HG02840 (cell line): ENCODE measurements around the gene RUNX1.
"Not testable (repeated sequence)": the region's sequence is repeated elsewhere in the genome, so short reads cannot be mapped to it uniquely, and the experiment has no call there.

Experiments used
- ATAC-seq: cut with Tn5 transposase; IDR thresholded peaks from one replicate; pipeline ENCODE4 v1.9.1; 2021; ENCODE audit warnings: mild to moderate bottlenecking, moderate library complexity, moderate number of reproducible peaks; ENCODE audit not compliant: unreplicated experiment, low FRiP score

Gene RUNX1

DNA sequence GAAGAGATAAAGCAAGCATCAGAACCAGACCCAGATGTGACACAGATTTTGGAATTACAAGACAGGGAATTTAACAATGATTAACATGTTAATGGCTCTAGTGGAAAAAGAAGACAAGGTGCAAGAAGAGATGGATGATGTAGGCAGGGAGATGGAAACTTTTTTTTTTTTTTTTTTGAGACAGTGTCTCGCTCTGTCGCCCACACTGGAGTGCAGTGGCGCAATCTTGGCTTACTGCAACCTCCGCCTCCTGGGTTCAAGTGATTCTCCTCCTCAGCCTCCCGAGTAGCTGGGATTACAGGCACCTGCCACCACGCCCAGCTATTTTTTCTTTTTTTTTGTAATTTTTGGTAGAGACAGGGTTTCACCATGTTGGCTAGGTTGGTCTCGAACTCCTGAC, 244.5 kb downstream of the RUNX1 start:
- ATAC-seq, result not testable (repeated sequence)

DNA sequence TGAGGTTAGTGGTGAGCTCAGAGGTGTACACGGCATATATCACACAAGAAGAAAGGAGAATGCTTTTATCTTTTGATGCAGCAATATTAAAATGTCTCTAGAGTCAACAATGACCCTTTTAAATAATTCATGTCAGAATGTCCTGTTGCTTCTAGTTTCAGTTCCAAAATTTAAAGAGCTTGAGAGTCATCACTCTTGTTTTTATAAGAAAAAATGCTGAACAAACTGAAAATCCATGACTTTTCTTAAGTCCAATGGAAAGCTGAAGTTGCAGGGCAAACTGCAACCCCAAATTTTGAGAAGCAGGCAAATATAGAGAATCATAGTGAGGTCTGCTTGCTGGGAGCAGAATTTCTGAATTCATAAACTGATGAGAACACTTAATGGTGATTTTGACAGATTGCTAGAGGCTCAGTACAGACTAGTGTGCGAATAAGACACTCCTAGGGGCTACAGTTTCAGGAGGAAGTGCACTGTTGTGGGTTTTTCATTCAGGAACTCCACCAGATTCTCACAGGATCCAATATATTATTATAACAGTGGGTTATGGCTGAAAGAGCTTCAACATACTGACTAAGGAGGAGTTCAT, 245.2 kb downstream of the RUNX1 start:
- no peak for ATAC-seq

DNA sequence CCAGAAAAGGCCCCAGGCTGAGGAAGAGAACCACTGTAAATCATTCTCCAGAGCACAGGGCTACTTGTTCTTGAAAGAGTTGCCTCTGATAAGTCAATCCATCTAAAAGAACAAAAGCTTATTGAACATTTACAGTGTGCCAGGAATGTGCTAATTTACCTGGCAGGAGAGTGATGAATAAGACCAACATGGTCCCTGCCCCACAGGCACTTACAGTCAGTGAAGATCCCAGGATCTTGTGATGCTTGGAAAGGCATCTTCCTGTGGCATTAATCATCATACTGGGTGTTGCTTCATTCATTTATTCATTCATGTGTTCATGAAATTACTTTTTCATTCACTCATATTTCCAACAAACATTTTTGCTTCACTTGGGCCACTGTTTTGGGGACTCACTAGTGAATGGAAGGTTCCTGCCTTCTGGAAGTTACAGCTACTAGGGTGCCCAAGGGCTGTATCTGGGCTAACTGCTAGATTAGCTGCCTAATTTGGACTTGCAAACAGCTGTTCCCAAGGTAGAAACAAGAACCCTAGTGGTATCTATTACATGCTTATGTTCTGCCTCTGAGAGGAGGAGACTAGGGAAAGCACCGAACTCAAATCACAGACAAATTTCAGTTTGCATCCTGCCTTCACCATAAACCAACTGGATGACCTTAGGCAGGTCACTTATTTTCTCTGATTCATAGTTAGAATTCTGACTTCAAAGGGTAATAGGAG, 246.8 kb downstream of the RUNX1 start:
- no peak for ATAC-seq

DNA sequence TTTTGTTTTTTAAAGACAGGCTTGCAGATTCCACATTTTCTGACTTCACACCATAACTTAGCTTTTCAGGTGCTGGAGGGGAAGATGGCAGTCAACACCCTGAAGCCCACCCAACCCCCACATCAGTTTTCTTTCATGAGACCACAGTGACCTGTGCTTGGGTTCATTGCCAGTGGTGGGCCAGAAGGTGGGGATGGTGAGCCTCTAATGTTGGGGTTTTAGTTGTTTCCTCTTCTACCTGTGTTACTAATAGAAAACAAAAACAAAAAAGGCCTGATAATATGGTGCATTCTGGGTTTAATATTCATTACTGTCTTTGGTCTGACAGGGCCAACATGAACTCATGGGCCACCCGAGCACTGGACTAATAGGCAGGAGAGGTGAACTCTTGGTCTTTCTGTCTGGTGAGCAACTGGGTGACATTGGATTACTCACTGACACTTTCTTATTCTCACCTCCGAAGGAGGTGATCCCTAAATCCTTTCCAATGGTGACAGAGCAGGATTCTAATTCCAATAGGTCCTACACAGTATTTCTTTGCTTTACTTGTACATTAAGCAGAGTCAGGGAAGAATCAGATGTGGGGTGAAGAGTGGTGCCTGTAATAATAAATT, 247.5 kb downstream of the RUNX1 start:
- no peak for ATAC-seq

DNA sequence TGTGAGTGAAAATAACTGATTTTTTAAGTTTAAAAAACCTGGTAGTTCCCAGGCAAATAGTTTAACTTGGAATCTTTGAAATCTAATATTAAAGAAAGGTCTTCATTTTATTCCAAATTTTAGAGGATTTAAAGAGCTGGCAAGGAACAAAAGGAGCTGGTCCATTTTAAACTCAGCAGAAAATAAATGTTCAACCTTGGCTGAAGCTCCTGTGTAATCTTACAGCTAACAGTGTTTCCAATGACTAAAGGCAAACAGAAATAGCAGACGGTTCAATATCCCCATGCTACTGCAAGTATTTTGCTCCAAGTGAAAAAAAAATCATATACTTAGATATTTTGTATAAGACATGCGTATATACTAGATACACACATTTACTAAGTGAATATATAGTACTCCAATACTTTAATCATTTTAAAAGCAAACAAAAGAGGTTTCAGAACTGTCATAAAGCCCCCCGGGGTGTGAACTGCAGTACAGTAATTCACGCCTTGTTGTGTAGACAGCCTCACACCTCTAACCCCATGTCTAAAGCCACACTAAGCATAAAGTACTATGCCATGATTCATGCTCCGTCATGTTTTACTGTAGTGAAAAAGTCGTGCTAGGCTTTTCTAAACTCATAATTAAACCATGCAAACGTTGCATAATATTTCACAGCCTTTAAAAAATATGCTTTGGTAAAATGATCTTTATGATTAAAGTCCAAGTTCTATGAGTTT, 248.1 kb downstream of the RUNX1 start:
- ATAC-seq, result no peak

DNA sequence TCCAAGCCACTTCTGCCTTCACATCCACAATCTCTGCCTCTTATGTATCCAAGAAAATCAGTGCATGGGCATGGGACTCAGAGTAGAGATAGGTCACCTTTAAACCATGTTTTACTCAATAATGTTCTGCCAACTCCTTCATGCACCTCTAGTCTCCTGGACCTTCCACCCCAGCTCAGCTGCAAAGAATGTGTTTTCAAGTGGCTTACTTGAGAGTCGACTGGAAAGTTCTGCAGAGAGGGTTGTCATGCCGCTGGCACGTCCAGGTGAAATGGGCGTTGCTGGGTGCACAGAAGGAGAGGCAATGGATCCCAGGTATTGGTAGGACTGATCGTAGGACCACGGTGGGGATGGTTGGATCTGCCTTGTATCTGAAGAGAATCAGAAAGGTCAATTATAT, 250.0 kb downstream of the RUNX1 start:
- ATAC-seq, result no peak

DNA sequence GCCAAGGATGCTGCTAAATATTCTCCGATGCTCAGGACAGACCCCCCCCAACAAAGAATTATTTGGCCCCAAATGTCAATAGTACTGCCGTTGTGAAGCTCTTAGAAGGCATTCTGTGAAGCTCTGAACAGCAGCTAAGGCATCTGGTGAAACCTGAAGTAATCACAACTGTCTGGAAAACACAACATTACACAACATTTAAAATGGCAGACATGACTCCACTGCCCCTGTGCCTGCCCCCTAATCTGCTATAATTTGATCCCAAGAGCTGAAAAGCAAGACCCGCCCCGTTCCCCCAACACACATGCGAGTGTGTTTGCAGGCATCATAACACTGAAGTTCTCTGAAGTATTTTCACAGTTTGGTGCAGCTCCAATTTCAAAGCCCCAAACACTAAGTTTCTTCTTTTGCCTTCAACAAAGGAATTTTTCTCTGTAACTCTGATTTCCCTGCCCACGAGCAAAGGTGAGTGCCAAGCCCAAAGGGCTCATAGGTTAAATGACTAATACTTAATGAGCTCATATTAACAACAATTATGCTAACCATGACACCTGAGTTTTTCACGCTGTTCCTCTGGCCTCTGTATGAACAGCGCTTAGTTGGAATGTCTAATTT, 251.1 kb downstream of the RUNX1 start:
- ATAC-seq, result no peak

DNA sequence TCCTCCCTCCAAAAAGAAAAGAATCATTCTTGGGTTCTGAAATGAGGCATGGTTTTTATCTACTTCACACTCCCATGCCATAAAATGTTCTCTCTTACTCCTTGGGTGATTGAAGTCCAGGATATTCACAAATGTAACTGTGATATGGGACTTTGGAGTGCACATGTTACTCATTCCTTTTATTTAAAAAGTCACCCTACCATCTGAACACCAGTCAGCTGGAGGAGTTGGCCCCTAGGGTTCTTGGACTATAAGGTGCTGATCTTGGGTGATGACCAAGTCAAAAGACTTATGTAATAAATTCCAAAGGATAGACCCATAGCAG, 251.9 kb downstream of the RUNX1 start:
- ATAC-seq, result no peak

DNA sequence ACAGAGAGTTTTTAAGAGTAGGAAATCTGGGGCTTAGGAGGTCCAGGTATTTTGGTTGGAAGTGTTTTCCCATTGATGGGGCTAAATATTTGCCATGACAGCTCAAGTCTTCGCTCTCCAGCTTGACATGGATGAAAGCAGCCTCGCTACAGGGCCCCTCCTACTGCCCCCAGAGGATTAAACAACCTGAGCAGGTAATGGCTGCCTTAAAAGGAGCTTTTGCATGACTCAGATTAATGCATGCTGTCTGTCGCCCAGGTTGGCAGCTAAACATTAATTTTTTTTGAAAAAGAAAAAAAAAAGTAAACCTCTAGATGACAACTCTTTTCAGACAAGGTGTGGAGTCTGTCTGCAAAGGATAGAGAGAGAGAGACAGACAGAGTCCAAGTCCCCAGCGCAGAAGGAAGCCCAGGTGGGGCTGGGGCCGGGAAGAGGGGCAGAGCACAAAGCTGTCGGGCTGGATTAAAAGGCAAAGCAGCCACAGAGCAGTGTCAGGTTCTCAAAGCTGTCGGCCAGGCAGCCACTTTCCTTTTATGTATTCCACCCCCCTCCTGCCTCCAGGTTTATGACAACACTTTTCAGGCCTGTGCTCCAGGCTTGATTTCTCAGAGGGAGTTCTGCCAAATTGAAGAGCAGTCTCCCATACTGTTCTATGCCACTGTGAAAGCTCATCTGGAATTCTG, 252.4 kb downstream of the RUNX1 start:
- no peak for ATAC-seq

DNA sequence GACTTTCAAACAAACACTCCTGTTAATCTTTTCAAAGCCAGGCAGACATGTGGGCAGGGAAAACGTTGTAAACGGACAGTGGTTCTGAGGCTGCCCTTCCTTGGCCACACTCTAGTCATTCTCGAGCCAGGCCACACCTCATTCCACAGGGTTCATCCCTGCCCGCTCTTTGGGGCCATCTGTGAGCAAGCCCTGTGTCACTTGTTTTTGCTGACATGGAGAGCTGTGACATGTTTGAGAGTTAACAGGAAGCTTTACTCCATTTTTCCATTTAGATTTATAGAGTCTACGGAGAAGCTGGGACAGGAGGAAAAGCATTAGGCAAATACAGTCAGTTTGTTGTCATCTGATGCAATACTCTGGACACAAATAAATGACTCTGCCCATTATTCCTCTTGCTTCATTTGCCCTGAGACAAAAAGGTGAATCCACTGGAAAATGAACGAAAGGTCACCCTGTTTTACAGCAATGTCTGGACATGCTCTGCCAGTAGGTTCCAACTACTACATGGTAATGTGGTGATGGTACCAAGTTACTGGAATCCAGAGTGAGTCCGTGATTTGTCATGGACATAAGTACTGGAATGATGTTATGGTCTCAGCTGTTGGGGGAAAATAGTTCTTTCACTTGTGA, 253.4 kb downstream of the RUNX1 start:
- ATAC-seq, result no peak

DNA sequence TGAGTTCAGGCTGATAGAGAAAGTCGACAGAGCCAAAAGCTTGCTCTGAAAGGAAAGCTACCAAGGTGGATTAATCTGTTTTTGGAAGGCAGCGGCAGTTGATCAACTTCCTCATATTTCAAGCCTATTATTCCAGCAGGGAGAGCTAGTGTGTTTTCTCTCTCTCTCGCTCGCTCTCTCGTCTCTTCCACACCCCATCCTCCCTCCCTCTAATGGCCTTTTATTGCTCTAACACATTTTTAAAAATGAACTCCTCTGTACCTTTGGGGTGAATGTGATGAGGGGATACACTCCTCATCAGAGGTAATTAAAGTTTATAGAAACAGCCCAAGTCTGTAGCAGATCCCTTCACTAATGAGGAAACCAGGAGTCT, 253.9 kb downstream of the RUNX1 start:
- ATAC-seq, result no peak

DNA sequence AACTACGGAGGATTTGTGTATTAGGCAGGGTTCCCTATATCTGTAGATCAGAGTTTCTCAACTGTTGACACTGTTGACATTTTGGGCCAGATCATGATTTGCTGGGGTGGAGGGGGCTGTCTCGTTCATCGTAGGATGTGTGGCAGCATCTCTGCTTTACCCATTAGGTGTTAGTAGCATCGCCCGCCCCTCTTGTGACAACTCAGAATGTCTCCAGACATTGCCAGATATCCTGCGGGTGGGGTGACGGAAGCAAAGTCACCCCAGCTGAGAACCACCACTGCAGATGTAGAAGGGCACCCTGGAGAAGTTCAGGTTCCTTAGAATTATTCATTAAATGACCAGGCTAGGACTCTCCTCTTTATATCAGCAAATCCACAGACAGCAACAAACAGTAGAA, 254.4 kb downstream of the RUNX1 start:
- no peak for ATAC-seq

DNA sequence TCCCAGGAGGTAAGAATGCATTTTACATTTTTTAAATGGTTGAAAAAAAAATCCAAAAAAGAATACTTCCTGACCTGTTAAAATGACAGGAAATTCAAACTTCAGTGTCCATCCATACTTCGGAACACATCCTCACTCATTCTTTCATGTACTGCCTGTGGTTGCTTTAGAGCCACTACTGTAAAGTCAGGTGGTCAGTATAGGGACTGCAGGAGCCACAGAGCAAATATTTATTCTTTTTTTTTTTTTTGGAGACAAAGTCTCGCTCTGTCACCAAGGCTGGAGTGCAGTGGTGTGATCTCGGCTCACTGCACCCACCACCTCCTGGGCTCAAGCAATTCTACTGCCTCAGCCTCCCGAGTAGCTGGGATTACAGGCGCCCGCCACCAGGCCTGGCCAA, 255.6 kb downstream of the RUNX1 start:
- ATAC-seq, result no peak

DNA sequence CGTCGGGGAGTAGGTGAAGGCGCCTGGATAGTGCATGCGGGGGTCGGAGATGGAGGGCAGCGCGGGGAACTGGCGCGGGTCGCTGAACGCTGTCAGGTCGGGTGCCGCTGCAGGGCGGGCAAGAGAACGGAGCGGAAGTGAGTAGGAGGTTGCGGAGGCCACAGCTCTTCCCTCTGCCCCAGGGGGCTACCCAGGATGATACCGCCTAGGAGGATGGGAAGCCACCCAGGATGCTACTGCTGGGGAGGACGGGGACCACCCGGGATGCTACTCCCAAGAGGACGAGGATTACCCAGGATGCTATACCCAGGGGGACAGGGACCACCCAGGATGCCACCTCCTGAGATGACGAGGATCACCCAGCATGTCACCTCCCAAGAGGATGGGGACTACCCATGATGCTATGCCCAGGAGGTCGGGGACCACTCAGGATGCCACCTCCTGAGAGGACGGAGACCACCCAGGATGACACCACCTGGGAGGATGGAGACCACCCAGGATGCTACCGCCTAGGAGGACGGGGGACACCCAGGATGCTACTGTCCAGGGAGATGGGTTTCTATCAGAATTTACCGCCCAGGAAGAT, 256.5 kb downstream of the RUNX1 start:
- no peak for ATAC-seq

DNA sequence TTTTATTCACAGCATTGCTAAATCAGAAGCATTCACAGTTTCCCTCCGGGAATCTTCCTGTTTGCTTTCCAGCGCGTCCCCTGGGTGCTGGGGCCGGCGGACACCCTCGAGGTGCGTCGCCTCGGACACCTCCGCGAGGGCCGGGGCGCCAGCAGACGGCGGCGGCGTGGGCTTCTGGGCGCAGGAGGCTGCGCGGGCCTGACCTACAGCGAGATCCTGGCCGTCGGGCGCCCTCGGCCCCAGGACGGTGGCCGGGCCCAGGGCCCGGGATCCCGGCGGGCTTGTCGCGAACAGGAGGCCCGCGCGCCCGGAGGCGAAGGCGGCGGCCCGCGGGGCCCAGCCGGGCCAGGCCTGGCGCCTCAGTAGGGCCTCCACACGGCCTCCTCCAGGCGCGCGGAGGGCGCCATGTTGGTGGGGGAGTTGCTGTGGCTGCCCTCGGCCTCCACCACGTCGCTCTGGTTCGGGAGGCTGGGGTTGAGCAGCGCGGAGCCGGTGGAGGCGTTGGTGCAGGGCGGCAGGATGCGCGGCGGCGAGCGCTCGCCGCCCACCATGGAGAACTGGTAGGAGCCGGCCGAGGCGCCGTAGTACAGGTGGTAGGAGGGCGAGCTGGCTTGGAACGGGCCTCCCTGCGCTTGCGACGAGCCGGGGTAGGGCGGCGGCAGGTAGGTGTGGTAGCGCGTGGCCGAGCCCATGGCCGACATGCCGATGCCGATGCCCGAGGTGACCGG, 257.2 kb downstream of the RUNX1 start:
- no peak for ATAC-seq

DNA sequence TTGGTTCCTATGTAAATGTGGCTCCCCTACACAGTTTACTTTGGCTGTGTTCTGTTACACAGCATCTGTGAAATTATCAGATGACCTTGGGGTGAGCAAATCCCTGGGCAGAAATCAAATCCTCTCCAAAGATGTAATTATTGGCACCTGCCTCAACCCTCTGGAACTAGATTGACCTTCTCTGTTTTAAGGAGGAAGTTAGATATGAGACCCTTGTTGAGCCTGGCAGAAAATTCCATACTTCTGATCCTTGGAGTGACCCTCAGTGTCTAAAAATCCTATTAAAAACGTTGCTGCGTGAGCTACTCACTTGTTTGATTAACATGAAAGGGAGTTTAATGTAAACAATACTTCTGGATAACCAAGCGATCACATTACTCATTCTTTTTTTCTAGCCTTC, 258.3 kb downstream of the RUNX1 start:
- no peak for ATAC-seq

DNA sequence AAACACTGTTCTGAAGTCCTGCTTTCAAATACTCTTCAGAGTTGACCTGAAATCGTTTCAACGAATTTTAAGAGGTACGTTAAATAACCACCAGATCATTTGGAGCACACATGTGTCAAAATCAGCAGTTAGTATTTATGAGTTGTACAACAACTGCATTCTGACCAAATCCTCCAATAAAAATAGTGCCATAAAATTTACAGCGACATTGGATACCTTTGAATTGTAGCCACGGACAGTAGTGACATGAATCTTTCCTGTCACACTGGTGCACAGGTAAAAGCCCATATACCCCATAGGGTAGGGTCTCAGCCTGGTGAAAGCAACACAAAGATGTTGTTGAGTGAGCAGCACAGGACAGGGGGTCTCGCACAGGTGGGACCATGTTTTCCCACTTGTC, 258.8 kb downstream of the RUNX1 start:
- no peak for ATAC-seq

DNA sequence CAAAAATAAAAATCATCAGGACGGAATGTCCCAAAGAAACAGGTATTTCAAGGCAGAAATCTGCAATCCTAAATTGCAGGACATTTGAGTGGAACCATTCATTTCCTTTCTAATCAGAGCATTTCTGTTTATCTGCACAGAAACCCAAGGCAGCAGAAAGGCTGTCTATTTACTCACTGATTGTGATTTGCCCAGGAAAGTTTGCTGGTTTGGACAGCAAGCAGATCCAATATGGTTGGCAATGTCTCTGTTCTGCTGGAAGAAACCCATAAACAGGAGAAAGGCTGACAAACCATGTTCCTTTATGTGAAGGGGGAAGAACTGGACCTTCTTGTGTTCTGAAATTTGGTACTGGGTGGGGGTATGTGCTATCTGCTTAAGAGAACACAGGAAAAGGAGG, 260.2 kb downstream of the RUNX1 start:
- ATAC-seq, result no peak

DNA sequence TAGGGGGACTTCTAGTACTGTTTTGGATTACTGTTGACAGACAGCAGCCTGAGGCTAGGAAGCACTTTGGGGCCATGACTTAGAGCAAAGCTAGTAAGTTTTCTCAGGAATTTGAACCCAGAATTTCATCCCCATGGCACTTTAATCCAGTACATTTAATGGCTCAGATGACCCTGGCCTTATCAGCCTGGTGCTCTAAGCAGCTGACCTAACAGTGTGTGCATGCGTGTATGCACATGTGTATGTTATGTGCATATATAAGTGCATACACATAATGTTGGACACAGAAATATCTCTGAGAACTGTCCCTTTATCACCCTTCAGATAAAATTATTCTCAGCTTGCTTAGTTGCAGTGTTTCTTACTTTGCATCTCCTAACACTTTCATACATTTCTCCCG, 265.3 kb downstream of the RUNX1 start:
- no peak for ATAC-seq
